ENCODE measurements around the gene CTSS.
"Not testable (repeated sequence)": the region's sequence is repeated elsewhere in the genome, so short reads cannot be mapped to it uniquely, and the experiment has no call there.

The CTSS gene

GRCh38 chr1:150772326-150772725 is 6.7 kb upstream of the CTSS start:
- no peak for DNase-seq

GRCh38 chr1:150767704-150768103 is 2.1 kb upstream of the CTSS start:
- DNase-seq = not testable (repeated sequence)

- not testable (repeated sequence) for DNase-seq
Measured at GRCh38 chr1:150765977-150766301, 361 bp upstream of the CTSS start.

GRCh38 chr1:150764617-150765101 is 919 bp downstream of the CTSS start:
- DNase-seq = no peak

GRCh38 chr1:150763018-150763417 is 2.6 kb downstream of the CTSS start:
- no peak for DNase-seq

- no peak for DNase-seq
Measured at GRCh38 chr1:150762552-150762951, 3.0 kb downstream of the CTSS start.

- DNase-seq = no peak
Measured at GRCh38 chr1:150761801-150762200, 3.8 kb downstream of the CTSS start.

GRCh38 chr1:150760013-150760412 is 5.6 kb downstream of the CTSS start:
- DNase-seq = no peak

GRCh38 chr1:150753416-150753815 is 12.2 kb downstream of the CTSS start:
- no peak for DNase-seq

GRCh38 chr1:150751443-150751842 is 14.1 kb downstream of the CTSS start:
- no peak for DNase-seq

GRCh38 chr1:150749720-150750311 is 15.8 kb downstream of the CTSS start:
- DNase-seq = no peak

GRCh38 chr1:150748878-150749719 is 16.5 kb downstream of the CTSS start:
- no peak for DNase-seq

GRCh38 chr1:150730130-150730721 is 35.4 kb downstream of the CTSS start:
- no peak for DNase-seq

- DNase-seq = no peak
Measured at GRCh38 chr1:150724336-150724735, 41.2 kb downstream of the CTSS start.

GRCh38 chr1:150720703-150721102 is 44.9 kb downstream of the CTSS start, which contains the start of gene HORMAD1:
Gene HORMAD1, minus strand, starts transcription at chr1:150720895. Its CDS starts 1,390 bp downstream, at chr1:150719505.
- no peak for DNase-seq

- DNase-seq = no peak
Measured at GRCh38 chr1:150720098-150720497, 45.5 kb downstream of the CTSS start.

- no peak for DNase-seq
Measured at GRCh38 chr1:150718225-150718891, 47.2 kb downstream of the CTSS start.

GRCh38 chr1:150709031-150709430 is 56.5 kb downstream of the CTSS start:
- not testable (repeated sequence) for DNase-seq

GRCh38 chr1:150708595-150708994 is 57.0 kb downstream of the CTSS start:
- DNase-seq = no peak

- DNase-seq = no peak
Measured at GRCh38 chr1:150706091-150706490, 59.5 kb downstream of the CTSS start.

GRCh38 chr1:150703427-150703826 is 62.2 kb downstream of the CTSS start:
- no peak for DNase-seq

- peak; percentile 99 to 100 for DNase-seq
Measured at GRCh38 chr1:150696995-150697927, 68.3 kb downstream of the CTSS start, which contains the start of gene GOLPH3L. Gene GOLPH3L, minus strand, starts transcription at chr1:150697154. Its CDS starts 2,316 bp downstream, at chr1:150694838.
